Stomach (tissue), 9 donors: Measurements from ENCODE around the gene EGFL8. TPM values are rescaled to one million over a fixed set of nuclear protein-coding genes. Genes with fewer than 3 reads are reported as not detected.

ENCODE experiments used
- DNase-seq, 2 donors: peaks; one replicate each; pipeline versions ENCODE4 v3.0.0 to v3.0.0-alpha.2; 2013 to 2019
- H3K27ac ChIP-seq, 5 donors: fragments of 200-600 bp in 4 of 5; sonication (generic) in 4 of 5; one replicate each; pipeline ENCODE4 v1.5.1; 2013 to 2019; ENCODE audit warnings: mild to moderate bottlenecking in 1 of 5, moderate library complexity in 1 of 5
- H3K27me3 ChIP-seq, 3 donors: fragments of 200-600 bp; sonication (generic); one replicate each; pipeline ENCODE4 v1.5.1; 2017 to 2019; ENCODE audit warnings: mixed run types in 1 of 3
- H3K36me3 ChIP-seq, 4 donors: fragments of 200-600 bp; sonication (generic); 1 replicate in 3 of 4; 2 replicates in 1 of 4; pipeline ENCODE4 v1.5.1; 2016 to 2019
- H3K4me1 ChIP-seq, 4 donors: fragments of 200-600 bp; sonication (generic); one replicate each; pipeline ENCODE4 v1.5.1; 2016 to 2019
- H3K4me3 ChIP-seq, 4 donors: fragments of 200-600 bp; sonication (generic) in 3 of 4; one replicate each; pipeline ENCODE4 v1.5.1; 2016 to 2019; ENCODE audit warnings: mild to moderate bottlenecking in 1 of 4
- H3K9me3 ChIP-seq, 4 donors: fragments of 200-600 bp; sonication (generic); one replicate each; pipeline ENCODE4 v1.5.1; 2016 to 2019
- CTCF ChIP-seq, 7 experiments: fragments of 450-650 bp in 4 of 7; fragments of 200-600 bp in 3 of 7; sonication (generic) in 3 of 7; IDR thresholded peaks; one replicate each; pipeline ENCODE4 v1.5.1; 2016 to 2019; ENCODE audit warnings: antibody characterized with exemption in 7 of 7, control low read depth in 2 of 7, mild to moderate bottlenecking in 1 of 7
- EP300 ChIP-seq: sonication (generic); formaldehyde crosslinking; IDR thresholded peaks from one replicate; pipeline ENCODE4 v1.6.1; 2017; ENCODE audit warnings: antibody characterized with exemption
- POLR2A ChIP-seq, 4 donors: fragments of 450-650 bp; IDR thresholded peaks; one replicate each; pipeline ENCODE4 v1.6.1; 2016; ENCODE audit warnings: antibody characterized with exemption in 4 of 4, control low read depth in 2 of 4, mild to moderate bottlenecking in 1 of 4, moderate library complexity in 1 of 4
- POLR2AphosphoS5 ChIP-seq, 3 donors: sonication (generic); formaldehyde crosslinking; IDR thresholded peaks; one replicate each; pipeline ENCODE4 v1.6.1; 2016; ENCODE audit warnings: antibody characterized with exemption in 3 of 3
- WGBS, 5 donors: extraction: QIAGEN DNeasy Blood & Tissue Kit in 3 of 5; methylation state at CpG; one replicate each; pipeline versions ENCODE4 v1.1.5 to v1.1.7; 2013 to 2018; 5-methylcytosine and 5-hydroxymethylcytosine counted together
- intact Hi-C: fragments of 100-400 bp; cut with DNase I; formaldehyde crosslinking; loops from one replicate; pipeline ENCODE4 v1.15.1; 2023; ENCODE audit warnings: low total_unique reads
- polyA plus RNA-seq, 3 donors: library from polyadenylated mRNA; stranded (reverse); fragments of 200-250 nt; gene quantifications; one replicate each; pipeline ENCODE4 v1.2.3, GENCODE V29; 2013
- total RNA-seq, 5 donors: library from RNA; depleted of rRNA; stranded (reverse); fragments of >200 nt; gene quantifications; one replicate each; pipeline versions ENCODE4 v1.1.0 to v1.2.3, GENCODE V29; 2014 to 2016
- donor health status: healthy with polysubstance abuse.
- donor health status: Bipolar disorder and iron deficiency.
- donor health status: healthy.

EGFL8 gene
- total and polyA plus RNA-seq, 8 donors = 0.87 to 224 (median 15.6) TPM

GRCh38 chr6:32149932-32150870 lies 14.2 kb upstream of the EGFL8 start:
- intact Hi-C loops = loop anchor here (5.0 kb wide), 1 partner anchor 33 kb away; no protein-coding TSS in a partner anchor
- peak overlapping the region in 3 of 5 donors; percentile 5 to 94 (median 93) for H3K27ac ChIP-seq
- peak overlapping the region; percentile 59 to 87 (median 78) for H3K4me3 ChIP-seq
- peaks cover 0 to 34% (median 0%) of the 10 kb centered on the region in 3 donors for H3K27me3 ChIP-seq
- 52 to 63% (median 59%) methylated on average over 40 to 55 of the region's 55 CpGs for WGBS, 5 donors
- DNase-seq = no peak
- H3K4me1 ChIP-seq = peaks cover 27 to 60% (median 52%) of the 10 kb centered on the region in 4 donors
- TF ChIP-seq POLR2AphosphoS5 (IDR thresholded peaks at IDR 0.05) (no peak), POLR2A (IDR thresholded peaks at IDR 0.05) (no peak), EP300 (no peak), CTCF (IDR thresholded peaks at IDR 0.05) (no peak)
- peaks cover 0 to 13% (median 5%) of the 10 kb centered on the region in 4 donors for H3K36me3 ChIP-seq
- no peaks in the 10 kb centered on the region for H3K9me3 ChIP-seq

DNA sequence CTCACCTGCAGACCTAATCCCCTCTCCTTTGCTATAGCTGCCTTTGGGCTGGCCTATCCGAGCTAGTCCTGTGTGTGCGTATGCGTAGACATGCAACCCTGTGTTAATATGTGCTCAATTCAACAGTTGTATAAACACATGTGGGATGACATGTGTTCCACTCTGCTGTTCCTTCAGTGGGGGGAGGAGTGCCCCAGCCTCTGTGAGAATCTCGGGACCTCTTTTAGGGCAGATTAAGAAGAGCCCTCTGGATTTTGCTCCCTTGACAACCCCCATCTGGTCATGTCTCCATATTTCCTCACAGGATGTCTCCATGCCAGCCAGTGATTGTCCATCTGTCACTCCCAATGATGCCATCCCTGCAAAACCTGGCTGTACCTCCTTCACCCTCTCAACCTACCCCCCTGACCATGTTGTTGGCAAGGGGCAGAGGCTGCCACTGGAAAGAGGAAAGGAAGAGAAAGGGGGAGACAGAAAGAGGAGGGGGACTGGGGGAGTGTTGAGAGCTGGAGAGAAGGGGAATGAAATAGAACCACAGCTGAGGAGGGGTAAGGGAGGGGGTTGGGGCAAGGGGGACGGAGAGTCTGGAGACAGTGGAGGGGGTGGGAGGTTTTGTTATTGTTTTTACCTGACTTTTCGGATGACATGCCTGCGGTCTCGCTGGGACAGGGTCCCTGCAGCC lies 13.1 kb upstream of the EGFL8 start:
- intact Hi-C loops = loop anchor here (5.0 kb wide), 1 partner anchor 34 kb away; no protein-coding TSS in a partner anchor
- Histone ChIP-seq H3K36me3 (peaks cover 3 to 21% (median 13%) of the 10 kb centered on the region in 4 donors), H3K4me3 (peak overlapping the region; percentile 59 to 87 (median 78)), H3K4me1 (peaks cover 37 to 71% (median 63%) of the 10 kb centered on the region in 4 donors), H3K9me3 (no peaks in the 10 kb centered on the region), H3K27ac (peak overlapping the region in 4 of 5 donors; percentile 88 to 94 (median 94)), H3K27me3 (peaks cover 0 to 34% (median 0%) of the 10 kb centered on the region in 3 donors)
- peak in 1 of 2 donors; percentile 38 for DNase-seq
- TF ChIP-seq EP300 (no peak), POLR2AphosphoS5 (IDR thresholded peaks at IDR 0.05) (no peak), CTCF (IDR thresholded peaks at IDR 0.05) (no peak), POLR2A (IDR thresholded peaks at IDR 0.05) (no peak)
- 43 to 69% (median 61%) methylated on average over 6 to 8 of the region's 8 CpGs for WGBS, 5 donors

DNA sequence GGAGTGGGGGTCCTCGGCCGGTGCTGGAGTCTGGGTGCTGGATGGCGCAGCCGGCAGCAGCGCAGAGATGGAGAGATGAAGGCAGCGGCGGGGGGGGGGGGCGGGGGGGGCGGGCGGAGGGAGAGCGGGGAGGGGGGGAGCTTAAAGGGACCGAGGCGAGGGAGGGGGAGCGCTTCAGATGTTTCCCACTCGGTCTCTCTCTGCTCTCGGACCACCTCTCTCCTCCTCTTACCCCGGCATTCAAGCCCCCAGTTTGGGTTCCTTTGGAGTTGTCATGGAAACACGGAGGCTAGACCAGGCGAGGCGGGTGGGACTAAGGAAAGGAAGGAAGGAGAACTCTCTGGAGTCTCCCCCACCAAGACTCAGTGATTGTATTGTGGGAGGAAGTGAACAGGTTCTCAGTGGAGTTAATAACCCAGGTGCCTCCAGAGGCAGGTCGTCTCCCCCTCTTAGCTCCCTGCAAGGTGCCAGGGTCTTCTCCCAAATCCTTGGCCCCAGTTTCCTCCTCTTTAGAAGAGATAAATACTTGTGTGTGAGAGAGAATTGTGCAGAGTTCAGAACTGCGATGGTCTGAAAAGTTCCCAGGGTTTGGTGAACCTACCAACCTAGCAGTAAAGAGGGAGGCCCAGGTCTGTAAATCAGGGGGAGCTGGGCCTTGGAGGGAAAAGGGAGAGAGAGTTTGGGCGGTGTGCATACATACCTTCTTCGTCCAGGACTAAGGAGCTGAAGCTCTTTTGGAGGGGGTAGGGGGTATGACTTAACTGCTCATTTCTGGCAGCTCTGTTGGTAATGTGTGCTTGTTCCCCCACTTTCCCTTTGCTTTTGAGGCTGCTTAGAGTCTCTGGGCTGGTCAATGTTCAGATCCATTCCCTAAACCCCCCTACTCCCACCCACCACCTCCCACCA lies 12.3 kb upstream of the EGFL8 start, which contains the start of gene PRRT1:
Gene PRRT1 (minus strand): TSS at position 77 of the 906 bp plus-strand sequence. CDS start 112 bp downstream, outside the sequence.
- no peak for TF ChIP-seq CTCF (IDR thresholded peaks at IDR 0.05)
- no peak for TF ChIP-seq POLR2AphosphoS5 (IDR thresholded peaks at IDR 0.05)
- TF ChIP-seq POLR2A (IDR thresholded peaks at IDR 0.05) = no peak
- no peak for TF ChIP-seq EP300
- peaks cover 0 to 34% (median 0%) of the 10 kb centered on the region in 3 donors for H3K27me3 ChIP-seq
- peak within 1 kb of the TSS; percentile 59 to 87 (median 78) for H3K4me3 ChIP-seq
- H3K9me3 ChIP-seq = no peaks in the 10 kb centered on the region
- intact Hi-C loops = loop anchor here (5.0 kb wide), 1 partner anchor 35 kb away; no protein-coding TSS in a partner anchor
- DNase-seq = peak in 1 of 2 donors; percentile 59
- 31 to 65% (median 47%) methylated on average over 10 to 19 of the region's 24 CpGs for WGBS, 5 donors
- peak within 1 kb of the TSS in 4 of 5 donors; percentile 88 to 94 (median 94) for H3K27ac ChIP-seq
- H3K4me1 ChIP-seq = peaks cover 37 to 76% (median 66%) of the 10 kb centered on the region in 4 donors
- peaks cover 8 to 29% (median 20%) of the 10 kb centered on the region in 4 donors for H3K36me3 ChIP-seq
